GM18951 (cell line): ENCODE measurements around the gene NDUFA13.

ENCODE experiments used
- POLR2A ChIP-seq: IDR thresholded peaks from 4 replicates; pipeline ENCODE4 v1.6.1; 2011; ENCODE audit warnings: mild to moderate bottlenecking; ENCODE audit not compliant: insufficient read length, insufficient read depth; ENCODE audit errors: extremely low read depth
- in situ Hi-C: fragments of 300-500 bp; cut with MboI; formaldehyde crosslinking; loops from one replicate; pipeline ENCODE4 v1.12.0; 2022; ENCODE audit warnings: low sequenced_read_pairs, mixed read lengths, inconsistent platforms; ENCODE audit not compliant: unreplicated experiment

NDUFA13 gene

DNA sequence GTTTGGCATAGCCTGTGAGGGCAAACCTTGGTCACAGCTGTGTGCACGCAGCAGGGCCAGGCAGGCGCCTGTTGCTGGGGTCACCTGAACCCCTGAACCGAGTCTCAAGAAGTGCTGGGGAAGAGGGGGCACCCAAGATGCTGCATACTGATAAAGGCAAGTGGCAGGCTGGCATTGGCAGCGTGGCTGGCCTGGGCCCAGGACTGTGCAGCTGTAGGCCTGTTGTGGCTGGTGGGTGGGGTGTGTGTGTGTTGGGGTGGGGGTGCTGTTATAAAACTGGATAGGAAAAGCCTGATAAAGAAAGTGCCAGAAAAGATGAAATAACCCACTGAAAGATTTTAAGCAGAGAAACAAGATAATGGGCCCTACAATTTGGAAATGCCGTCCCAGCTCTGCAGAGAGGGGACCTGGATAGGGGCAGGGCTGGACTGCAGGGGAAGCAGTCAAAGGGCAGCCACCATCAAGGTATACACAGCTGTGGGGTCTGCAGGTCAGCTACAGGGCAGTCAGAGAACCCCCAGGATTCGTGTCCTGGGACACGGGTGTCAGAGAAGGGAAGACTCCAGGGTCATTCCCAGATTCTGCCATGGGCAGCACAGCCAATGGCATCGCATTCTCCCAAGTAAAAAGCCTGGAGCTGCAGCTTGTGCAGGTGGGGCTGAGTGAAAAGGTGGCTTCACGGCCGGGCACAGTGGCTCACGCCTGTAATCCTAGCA, 55.2 kb downstream of the NDUFA13 start:
- in situ Hi-C loops: no loop called here
- TF ChIP-seq POLR2A: no peak

DNA sequence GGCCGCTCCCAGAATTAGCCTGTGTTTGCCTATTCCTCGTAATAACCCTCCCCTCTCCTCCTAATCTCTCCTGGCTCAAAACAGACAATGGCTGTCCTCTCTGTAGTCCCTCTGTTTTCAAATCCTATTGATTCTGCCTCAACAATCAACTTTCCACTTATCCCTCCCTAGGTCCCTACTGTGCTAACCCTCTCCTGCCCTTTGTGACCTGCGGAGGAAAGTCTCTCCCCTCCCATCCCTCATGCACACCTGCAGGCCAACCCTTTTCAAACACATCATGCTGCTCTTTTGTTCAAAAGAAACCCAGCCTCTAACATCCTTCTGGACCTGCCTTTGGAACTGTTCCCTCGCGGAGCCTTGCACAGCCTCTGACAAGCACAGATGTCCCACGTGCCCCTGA, 59.4 kb downstream of the NDUFA13 start:
- in situ Hi-C loops: no loop called here
- no peak for TF ChIP-seq POLR2A
